Stimulated activated CD8-positive, alpha-beta memory T cell treated with anti-CD3 and anti-CD28 coated beads, Interleukin-2, amount 100 ng/mL, for 1 hour (primary cell): ENCODE measurements around the gene EGFR.

Experiments used
- DNase-seq, 2 donors: peaks; one replicate each; pipeline ENCODE4 v3.0.0-alpha.2; 2020; ENCODE audit warnings: low read depth in 2 of 2

EGFR gene

DNA sequence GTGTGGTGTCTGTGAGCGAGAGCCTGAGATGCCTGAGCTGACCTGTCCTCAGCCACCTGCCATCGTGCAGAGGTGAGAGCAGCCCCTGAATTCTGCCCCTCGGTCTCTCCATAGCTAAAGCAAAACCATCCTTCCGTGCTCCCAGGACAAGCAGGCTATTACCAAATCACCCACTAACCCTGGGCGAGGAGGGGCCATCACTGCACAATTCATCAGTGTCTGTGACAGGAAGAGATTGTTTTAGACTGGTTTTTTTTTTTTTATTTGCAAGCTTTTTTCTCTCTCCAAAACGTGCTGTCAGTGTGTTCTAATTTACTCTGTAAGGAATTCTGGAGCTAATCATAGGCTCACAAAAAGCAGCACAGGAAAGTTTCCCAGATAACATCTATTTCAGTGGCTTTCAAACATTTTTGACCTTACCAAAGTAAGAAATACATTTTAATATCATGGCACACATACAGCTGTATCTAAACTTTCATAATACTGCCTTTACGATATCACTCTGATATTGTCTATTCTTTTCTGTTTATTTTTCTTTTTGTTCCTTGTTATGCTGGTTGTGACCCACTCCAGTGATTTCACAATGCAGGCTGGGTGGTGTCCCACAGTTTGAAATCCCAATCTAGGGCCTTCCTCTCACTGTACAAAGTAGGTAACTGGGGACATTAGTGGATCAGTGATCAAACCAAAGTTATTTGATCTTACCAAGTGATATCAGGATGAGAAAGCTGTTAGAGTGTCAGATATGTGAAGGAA lies 62.8 kb downstream of the EGFR start:
- DNase-seq = no peak

DNA sequence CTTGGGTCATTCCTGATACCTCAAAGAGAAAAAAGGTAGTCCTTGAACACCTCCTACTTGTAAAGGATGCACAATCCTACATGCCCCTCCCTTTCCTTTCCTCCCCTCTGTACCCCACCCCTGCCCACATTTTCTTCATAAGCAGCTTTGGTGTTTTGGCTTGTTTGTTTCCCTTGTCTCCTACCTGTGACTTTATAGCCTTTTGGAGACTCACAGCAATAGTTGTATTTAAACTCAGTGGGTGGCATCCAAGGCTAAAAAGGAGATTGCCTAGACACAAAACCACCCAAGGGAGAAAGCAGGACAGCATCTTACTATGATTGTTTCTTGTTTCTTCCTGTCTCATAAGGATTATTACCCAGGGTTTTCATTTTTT lies 63.4 kb downstream of the EGFR start:
- DNase-seq = no peak

GRCh38 chr7:55083206-55083605 lies 64.4 kb downstream of the EGFR start:
- no peak for DNase-seq

DNA sequence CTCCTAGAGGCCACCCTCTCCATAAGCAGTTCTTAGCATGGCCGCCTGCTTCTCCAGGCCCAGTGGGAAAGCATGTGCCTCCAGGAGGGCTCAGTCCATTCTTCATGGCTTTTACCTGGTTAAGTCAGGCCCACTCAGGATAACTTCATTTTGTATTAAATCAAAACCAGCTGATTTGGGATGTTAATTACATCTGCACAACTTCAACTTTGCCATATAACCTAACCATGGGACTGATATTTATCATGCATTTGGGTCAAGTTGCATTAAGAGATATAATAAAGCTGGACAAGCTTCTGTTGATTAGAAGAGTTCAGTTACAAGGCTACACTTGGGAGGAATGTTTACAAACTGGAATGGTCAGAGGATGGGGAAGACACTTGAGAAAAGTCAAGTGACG lies 65.5 kb downstream of the EGFR start:
- DNase-seq = no peak

DNA sequence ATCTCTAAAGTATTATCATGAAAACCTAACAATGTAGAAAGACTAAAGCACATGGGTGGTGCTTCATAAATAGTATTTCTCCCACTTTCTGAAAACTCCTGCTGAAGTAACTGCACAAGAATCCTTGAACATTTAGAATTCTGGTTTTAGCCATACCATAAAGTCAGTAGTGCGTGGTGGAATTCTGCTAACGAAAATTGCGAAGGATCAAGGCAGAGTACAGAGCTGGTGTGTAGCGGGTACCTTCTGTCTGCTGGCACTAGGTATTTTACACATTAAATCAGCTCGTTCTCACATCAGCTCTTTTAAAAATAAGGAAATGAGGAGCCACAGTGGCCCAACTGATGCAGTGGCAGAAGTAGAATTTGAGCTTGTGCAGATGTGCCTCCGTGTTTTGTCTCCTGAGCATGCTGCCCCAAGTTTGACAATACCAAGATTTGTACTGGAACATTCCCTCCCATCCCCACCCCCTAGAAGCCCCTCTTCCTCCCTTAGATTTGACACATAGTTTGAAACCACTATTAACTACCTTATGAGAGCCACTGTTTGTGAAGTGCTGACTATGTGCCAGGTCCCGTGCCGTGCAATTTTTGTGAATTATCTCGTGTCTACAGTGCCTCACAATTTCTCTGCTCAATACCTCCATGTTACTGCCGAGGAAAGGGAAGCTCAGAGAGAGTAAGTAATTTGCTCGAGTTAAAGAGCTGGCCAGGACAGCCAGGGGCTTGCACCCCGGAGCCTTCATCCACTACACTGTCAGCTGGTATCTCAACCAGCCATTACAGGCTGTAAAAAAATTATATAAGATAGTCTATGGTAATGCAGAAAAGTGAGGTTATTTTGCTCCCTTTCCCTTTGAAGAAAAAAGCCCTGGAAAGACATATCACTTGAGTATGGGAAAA lies 66.9 kb downstream of the EGFR start:
- no peak for DNase-seq

- no peak for DNase-seq
These were observed 67.8 kb downstream of the EGFR start for GRCh38 chr7:55086413-55087201.

DNA sequence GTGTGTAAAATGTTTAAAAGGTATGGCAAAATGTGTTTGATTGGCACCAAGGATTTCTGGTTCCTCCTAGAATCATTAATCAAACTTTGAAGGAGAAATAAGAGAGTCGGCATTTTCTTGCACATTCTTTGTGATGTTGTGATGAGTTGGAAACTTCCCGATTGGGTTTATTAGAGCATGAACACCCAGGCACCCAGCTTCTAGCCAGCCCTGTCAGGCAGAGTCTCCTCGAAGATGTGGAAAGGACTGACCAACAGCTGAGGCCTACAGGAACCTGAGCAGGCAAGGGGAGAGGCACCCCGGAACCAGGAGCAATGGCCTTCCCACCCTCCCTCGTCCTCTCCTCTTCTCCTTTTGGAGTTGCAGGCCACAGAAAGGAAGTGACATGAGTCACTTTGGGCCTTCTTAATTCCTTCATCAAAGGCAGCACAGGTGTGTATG lies 68.7 kb downstream of the EGFR start:
- DNase-seq = no peak

DNA sequence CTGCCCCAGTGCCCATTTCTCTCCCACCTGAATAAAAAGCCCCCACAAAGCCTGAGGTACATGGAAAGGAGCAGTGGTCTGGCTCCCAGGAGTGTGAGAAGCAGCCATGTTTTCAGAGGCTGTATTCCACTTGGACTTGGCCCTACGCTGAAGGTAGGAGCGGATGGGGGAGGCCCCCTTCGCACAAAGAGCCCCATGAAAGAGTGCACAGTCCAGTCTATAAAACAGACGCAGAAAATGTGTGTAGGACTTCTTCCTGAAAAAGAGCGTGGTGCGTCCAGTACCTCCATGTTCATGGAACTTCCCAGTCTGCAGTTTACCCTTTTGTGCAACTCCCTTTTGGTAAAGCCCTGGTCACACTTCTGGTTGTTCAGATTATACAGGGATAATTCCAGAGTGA lies 69.3 kb downstream of the EGFR start:
- no peak for DNase-seq

- no peak for DNase-seq
These were observed 69.8 kb downstream of the EGFR start for GRCh38 chr7:55088620-55089019.

- DNase-seq = no peak
These were observed 73.6 kb downstream of the EGFR start for GRCh38 chr7:55092186-55092974.

GRCh38 chr7:55092975-55093373 lies 74.2 kb downstream of the EGFR start:
- DNase-seq = no peak

- DNase-seq = no peak
These were observed 74.9 kb downstream of the EGFR start for GRCh38 chr7:55093674-55094073.

DNA sequence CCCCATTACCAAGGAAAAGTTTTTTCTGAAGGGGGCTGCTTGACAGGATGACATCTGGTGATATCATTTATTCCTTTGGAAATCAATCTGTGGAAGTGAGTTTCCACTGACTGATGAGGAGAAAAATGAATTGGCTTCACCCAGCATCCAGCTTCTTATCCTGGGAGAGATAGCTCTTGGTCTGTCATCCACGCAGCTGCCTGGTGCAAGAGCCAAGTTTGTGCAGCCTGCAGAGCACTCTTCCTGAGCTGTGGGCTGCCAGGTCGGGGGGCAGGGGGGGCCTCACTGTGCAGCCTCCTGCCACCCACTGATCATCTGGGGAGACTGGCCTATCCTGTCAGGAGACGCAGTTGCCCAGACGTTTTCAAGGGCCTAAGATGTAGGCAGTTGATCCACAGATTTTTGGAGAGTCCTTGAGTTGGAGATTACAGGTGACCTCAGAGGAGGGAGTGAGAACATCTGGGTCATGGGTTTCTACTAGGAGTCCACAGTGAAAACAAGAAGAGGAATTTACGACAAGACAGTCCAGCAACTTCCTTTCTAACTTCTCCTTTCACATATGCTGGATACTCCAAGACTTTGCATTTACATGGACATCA lies 75.4 kb downstream of the EGFR start:
- DNase-seq = no peak

- no peak for DNase-seq
These were observed 76.9 kb downstream of the EGFR start for GRCh38 chr7:55095672-55096071.

DNA sequence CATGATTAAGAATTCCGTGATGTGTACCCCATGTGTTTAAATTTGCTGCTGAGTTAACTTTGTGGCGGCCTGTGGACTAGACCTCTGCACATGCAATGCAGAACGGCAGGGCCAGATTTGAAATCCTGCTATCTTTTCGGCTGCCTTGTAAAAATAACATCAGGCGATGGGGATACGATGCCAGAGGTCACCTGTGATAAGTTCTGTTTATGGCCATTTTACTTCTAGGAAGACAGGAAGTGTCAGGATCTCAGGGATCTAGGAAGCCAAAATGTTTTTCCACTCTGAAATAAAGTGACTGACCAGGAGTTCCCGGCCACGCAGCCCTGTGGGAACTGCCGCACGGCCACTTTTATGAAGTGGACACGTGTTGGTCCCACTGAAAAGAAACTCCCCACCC lies 77.5 kb downstream of the EGFR start:
- no peak for DNase-seq

DNA sequence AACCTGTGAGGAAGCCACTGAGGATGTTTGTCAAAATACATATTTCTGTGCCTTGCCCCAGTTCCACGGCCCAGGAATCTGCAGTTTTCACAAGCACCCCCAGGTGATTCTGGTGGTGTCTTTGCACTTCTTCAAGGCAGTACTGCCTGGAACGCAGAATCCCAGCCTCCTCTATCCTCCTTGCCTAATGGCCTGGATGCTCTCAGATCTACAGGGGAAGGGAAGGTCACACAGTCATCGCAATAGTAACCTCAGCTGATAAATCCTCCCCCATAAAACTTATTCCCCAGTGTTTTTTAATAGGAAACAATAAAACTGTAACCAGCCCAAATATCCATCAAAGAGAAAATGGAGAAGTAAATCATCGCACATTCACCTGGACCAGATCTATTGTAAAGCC lies 78.3 kb downstream of the EGFR start:
- no peak for DNase-seq

GRCh38 chr7:55099066-55099820 lies 80.4 kb downstream of the EGFR start:
- DNase-seq = no peak

- no peak for DNase-seq
These were observed 81.2 kb downstream of the EGFR start for GRCh38 chr7:55099821-55100543.

DNA sequence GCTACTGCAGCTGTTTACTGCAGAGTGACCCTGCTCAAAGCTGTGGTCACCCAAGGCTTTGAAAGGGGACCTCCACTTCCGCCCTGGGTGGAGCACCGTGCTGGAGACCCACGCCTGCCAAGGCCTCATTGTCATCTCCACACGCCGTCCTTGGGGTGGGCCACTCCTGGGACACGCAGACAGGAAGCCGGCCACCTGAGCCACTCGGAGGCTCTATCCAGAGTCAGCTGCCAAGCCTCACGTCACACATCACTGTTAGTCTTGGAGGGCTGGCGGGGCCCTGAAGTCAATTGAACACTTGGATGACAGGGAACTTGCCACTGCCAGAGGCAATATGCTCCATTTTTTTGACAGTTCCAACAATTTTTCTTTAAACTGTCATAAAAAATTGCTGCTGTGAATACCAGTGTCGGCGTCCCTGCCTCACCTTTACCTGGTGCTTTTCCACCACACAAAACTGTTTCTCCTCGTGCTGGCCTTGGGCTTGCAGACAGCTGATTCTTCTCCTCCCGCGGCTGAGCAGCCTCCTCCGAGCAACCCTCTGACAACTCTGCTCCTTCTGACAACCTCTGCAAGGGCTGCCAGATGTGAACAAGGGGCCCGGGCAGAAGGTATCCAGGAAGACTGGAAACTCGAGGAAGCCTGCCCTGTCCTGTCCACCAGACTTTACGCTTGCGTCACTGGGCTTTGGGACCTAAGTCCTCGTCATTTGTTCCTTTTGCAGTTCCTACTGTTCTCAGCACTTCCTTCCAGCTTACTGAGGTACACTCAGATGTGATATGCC lies 81.9 kb downstream of the EGFR start:
- no peak for DNase-seq
